Measurements from ENCODE around the gene TTC13. TPM values are rescaled to one million over a fixed set of nuclear protein-coding genes. Genes with fewer than 3 reads are reported as not detected.
"Not testable (repeated sequence)": the region's sequence is repeated elsewhere in the genome, so short reads cannot be mapped to it uniquely, and the experiment has no call there.

The TTC13 gene
- total RNA-seq, 1 donor, result 15.1 TPM

DNA sequence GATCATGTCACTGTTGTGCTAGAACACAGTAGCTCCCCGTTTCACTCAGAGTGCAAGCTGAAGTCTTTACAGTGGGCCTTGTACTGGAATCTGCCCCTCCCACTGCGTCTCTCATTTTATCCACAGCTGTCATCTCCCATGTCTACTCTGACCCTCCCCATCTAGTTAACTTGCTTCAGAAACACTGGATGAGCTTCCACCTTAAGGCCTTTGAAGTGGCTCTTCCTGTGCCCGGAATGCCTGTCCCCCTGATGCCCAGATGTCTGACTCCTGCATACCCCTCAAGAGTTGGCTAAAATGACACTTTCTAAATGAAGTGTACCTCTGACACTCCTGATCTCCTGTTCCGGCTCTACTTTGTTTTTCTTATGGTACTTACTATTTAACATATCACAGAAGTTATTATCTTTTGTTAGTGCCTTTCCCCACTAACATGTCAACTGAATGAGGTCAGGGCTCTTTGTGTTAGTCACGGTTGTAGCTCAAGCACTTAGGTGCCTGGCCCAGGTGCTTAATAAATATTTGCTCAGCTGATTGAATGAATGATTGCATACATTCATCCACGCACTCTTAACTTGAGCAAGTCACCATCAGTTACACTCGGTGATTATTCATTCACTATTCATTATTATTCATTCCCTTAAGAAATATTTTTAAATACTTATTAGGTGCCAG lies 13.6 kb upstream of the TTC13 start:
- TF ChIP-seq, protein P1, sequence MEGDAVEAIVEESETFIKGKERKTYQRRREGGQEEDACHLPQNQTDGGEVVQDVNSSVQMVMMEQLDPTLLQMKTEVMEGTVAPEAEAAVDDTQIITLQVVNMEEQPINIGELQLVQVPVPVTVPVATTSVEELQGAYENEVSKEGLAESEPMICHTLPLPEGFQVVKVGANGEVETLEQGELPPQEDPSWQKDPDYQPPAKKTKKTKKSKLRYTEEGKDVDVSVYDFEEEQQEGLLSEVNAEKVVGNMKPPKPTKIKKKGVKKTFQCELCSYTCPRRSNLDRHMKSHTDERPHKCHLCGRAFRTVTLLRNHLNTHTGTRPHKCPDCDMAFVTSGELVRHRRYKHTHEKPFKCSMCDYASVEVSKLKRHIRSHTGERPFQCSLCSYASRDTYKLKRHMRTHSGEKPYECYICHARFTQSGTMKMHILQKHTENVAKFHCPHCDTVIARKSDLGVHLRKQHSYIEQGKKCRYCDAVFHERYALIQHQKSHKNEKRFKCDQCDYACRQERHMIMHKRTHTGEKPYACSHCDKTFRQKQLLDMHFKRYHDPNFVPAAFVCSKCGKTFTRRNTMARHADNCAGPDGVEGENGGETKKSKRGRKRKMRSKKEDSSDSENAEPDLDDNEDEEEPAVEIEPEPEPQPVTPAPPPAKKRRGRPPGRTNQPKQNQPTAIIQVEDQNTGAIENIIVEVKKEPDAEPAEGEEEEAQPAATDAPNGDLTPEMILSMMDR (IDR thresholded peaks at IDR 0.05; ENCODE audit: insufficient read depth, low read length), result no peak
- no peak overlapping the region for H3K4me3 ChIP-seq (ENCODE audit: low read depth, low read length)
- DNase-seq (ENCODE audit: low read depth), result no peak

DNA sequence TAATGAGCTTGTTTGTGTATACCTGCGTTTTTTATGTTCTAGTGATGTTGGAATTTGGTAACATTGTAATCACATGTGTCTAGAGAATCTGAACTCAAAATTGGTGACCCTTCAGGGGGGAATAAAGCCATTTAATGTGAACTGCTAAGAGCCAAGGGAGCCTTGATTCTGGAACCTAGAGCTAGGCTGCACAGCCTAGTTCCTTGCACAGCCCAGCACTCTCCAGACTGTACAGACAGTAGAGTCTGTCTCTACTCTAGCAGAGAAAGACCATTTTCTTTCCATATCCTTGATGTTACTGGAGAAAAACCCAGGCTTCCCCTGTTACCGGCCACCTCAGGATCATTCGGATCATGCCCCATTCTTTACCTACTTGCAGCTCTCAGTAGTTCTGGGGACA lies 8.8 kb upstream of the TTC13 start:
- TF ChIP-seq, protein P1 (IDR thresholded peaks at IDR 0.05; ENCODE audit: insufficient read depth, low read length), result no peak
- DNase-seq (ENCODE audit: low read depth), result no peak
- H3K4me3 ChIP-seq (ENCODE audit: low read depth, low read length), result no peak overlapping the region

DNA sequence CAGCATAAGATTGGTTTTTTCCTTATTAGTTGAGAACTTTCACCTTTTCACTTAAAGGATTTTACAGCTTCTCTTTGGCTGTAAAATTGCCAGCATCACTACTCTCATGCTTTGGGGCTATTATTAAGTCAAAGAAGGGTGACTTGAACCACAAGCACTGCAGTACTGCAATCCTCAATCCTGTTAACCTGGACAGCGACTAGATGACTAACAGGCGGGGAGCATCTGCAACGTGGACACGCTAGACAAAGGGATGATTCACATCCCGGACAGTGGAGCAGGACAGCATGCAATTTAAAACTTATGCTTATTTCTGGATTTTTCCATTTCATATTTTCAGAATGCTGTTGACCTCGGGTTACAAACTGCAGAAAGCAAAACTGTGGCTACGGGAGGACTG lies 8.3 kb upstream of the TTC13 start:
- TF ChIP-seq, protein P1 (IDR thresholded peaks at IDR 0.05; ENCODE audit: insufficient read depth, low read length), result no peak
- H3K4me3 ChIP-seq (ENCODE audit: low read depth, low read length), result no peak overlapping the region
- no peak for DNase-seq (ENCODE audit: low read depth)

DNA sequence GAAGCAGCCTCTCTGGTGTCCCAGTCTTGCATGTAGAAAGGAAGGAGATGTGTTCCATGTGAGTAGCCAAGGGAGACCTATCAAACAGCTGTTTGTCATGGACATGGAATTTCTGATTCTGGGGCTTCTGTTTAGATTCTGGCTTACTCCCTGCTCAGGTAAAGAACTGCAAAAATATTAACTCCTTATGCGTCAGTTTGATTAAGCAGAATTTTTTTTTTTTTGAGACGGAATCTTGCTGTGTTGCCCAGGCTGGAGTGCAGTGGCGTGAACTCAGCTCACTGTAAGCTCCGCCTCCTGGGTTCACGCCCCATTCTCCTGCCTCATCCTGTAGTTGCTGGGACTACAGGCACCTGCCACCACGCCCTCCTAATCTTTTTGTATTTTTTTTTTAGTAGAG lies 7.0 kb upstream of the TTC13 start:
- H3K4me3 ChIP-seq (ENCODE audit: low read depth, low read length), result no peak overlapping the region
- TF ChIP-seq, protein P1 (IDR thresholded peaks at IDR 0.05; ENCODE audit: insufficient read depth, low read length), result no peak
- DNase-seq (ENCODE audit: low read depth), result no peak

DNA sequence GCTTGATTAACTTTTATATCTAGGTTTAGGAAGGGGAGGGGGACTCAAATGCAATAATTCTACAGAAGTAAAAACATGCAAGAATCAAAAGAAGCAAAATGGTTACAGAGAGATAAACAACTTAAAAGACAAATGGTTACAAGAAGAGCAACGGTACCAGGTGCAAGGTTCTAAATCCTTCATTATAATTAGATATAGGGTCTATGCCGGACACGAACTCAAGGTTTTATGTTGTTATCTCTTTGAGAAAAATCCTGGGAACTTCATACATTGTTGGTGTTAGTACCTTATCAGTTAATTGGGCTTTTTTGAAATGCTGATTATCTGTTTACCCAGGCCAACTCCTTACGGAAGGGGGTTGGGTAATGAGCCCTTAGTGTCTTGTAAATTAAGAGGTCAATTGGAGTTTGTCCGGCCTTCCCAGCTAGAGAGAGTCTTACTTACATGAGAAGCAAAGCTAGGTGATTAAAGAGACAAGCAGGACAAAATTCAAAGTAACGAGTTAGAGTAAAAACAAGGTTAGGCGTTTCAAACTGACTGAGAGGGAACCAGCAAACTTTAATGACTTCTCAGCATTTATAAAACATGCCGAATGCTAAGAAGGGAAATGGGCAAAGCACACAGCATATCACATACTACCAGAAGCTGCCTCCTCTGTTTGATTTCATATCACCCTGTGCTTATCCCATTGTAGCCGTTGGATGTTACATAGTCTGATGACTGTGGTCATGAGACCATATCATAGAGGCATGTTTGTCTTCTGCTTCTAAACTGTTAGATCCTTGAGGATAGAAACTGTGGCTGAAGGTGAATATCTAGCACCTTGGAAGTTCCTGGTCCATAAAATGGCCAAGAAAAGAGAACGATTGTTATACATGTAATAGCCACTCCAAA lies 6.2 kb upstream of the TTC13 start:
- not testable (repeated sequence) for DNase-seq (ENCODE audit: low read depth); H3K4me3 ChIP-seq (ENCODE audit: low read depth, low read length)

DNA sequence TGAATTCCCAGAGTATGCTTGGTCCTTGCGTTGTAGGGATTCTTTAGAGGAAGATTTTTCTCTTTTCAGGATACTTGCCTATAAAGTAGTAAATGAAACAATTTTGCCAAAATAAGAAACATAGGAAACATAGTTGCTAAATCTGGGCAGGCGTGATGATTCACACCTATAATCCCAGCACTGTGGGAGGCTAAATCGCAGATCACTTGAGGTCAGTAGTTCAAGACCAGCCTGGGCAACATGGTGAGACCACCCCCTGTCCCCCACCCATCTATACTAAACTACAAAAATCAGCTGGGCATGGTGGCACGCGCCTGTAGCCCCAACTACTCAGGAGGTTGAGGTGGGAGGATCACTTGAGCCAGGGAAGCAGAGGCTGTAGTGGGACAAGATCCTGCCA lies 5.2 kb upstream of the TTC13 start:
- no peak for DNase-seq (ENCODE audit: low read depth)
- no peak overlapping the region for H3K4me3 ChIP-seq (ENCODE audit: low read depth, low read length)
- TF ChIP-seq, protein P1 (IDR thresholded peaks at IDR 0.05; ENCODE audit: insufficient read depth, low read length), result no peak

DNA sequence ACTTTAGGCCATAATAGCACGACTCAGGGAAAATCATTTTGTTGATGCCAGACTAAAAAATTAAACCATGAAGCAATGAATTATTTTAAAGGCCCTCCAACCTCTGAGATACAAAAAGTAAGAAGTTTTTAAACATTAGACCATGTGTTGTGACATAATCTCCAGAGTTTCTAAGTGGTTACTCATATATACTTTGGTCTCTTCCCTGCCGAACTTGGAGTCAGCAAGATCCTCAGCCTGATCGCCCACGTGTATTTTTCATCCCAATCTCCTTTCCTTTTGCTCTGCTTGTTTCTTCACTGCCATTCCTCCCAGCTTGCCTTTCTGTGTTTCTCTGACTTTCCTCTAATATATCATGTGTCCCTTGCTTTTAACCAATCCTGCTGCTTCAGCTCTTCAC lies 4.0 kb upstream of the TTC13 start:
- peak; percentile 6 for DNase-seq (ENCODE audit: low read depth)
- no peak overlapping the region for H3K4me3 ChIP-seq (ENCODE audit: low read depth, low read length)
- TF ChIP-seq, protein P1 (IDR thresholded peaks at IDR 0.05; ENCODE audit: insufficient read depth, low read length), result no peak
